Testis (tissue), 3 donors: ENCODE measurements around the gene SUSD2. TPM values are rescaled to one million over a fixed set of nuclear protein-coding genes. Genes with fewer than 3 reads are reported as not detected.

Experiments
- DNase-seq: peaks from one replicate; pipeline ENCODE4 v3.0.0-alpha.2; 2019
- H3K27ac ChIP-seq, 2 donors: fragments of 200-600 bp; sonication (generic); one replicate each; pipeline ENCODE4 v1.5.1; 2019
- H3K27me3 ChIP-seq: fragments of 200-600 bp; sonication (generic); one replicate; pipeline ENCODE4 v1.5.1; 2019
- H3K36me3 ChIP-seq: fragments of 200-600 bp; sonication (generic); one replicate; pipeline ENCODE4 v1.5.1; 2017; ENCODE audit warnings: low read depth; ENCODE audit errors: missing control alignments
- H3K4me1 ChIP-seq: fragments of 200-600 bp; sonication (generic); one replicate; pipeline ENCODE4 v1.5.1; 2019
- H3K4me3 ChIP-seq, 2 donors: fragments of 200-600 bp; sonication (generic); one replicate each; pipeline ENCODE4 v1.5.1; 2017 to 2019
- H3K9me3 ChIP-seq: fragments of 200-600 bp; sonication (generic); one replicate; pipeline ENCODE4 v1.5.1; 2017
- POLR2A ChIP-seq: fragments of 450-650 bp; IDR thresholded peaks from one replicate; pipeline ENCODE4 v1.6.1; 2017; ENCODE audit warnings: antibody characterized with exemption, mild to moderate bottlenecking, moderate library complexity
- WGBS, 2 donors: methylation state at CpG; one replicate each; pipeline ENCODE4 v1.1.5; 2018; 5-methylcytosine and 5-hydroxymethylcytosine counted together
- intact Hi-C: fragments of 100-400 bp; cut with DNase I; formaldehyde crosslinking; loops from one replicate; pipeline ENCODE4 v1.15.1; 2023; ENCODE audit warnings: low total_unique reads
- polyA plus RNA-seq: library from polyadenylated mRNA; stranded (reverse); fragments of 350-450 nt; fragmentation: Illumina TruSeq; extraction: RNeasy Lipid Tissue Mini Kit (QIAGEN cat#74804); gene quantifications from one replicate; pipeline ENCODE4 v1.2.3, GENCODE V29; 2014; ENCODE audit warnings: low read depth, low replicate concordance; ENCODE audit not compliant: insufficient read depth
- total RNA-seq, 2 donors: library from RNA; depleted of rRNA; stranded (reverse); fragments of >200 nt; gene quantifications; one replicate each; pipeline ENCODE4 v1.2.3, GENCODE V29; 2016
- TF ChIP-seq, protein P1 (sequence below), 3 experiments: fragments of 450-650 bp in 2 of 3; fragments of 200-600 bp in 1 of 3; sonication (generic) in 1 of 3; IDR thresholded peaks; one replicate each; pipeline ENCODE4 v1.5.1; 2016 to 2019; ENCODE audit warnings: antibody characterized with exemption in 3 of 3, mild to moderate bottlenecking in 2 of 3, moderate library complexity in 1 of 3

Gene SUSD2
- total and polyA plus RNA-seq, 3 donors from 2014 or later: 5.3 to 11.9 (median 5.7) TPM

DNA sequence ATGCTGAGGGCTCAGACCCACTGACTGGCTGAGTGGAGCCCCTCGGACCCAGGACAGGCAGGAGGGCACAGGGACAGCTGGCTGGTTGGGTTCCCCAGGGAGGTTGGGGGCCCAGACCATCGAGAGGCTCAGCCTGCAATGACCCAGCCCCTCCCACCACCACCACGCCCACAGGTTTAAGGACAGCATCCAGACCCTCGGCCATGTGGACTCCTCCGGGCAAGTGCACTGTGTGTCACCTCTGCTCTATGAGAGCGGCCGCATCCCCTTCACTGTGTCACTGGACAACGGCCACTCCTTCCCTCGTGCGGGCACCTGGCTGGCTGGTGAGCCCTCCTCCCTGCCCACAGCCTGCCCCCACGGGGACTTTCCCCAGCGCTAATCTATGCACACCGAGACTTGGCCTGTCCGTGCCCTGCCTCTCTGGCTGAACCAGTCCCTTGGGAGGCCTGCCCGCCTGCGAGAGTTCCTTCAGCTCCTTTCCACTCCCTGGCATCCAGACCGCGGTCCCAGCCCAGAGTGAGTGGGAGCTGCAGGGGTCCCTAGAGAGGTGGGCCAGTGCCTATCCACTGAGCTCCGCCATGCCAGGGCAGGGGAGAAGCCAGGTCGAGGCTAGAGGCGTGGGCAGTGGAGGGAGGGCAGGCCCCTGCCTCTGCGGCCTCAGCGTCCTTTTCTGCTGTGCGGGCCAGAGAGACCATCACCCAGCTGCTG is 2.2 kb downstream of the SUSD2 start:
- Histone ChIP-seq H3K36me3 (no peaks in the 10 kb centered on the region), H3K27me3 (no peaks in the 10 kb centered on the region), H3K4me3 (no peak overlapping the region), H3K27ac (no peak overlapping the region), H3K9me3 (no peaks in the 10 kb centered on the region), H3K4me1 (no peaks in the 10 kb centered on the region)
- intact Hi-C loops: no loop called here
- no peak for DNase-seq
- 79 to 85% methylated on average over 10 to 23 of the region's 24 CpGs for WGBS, 2 donors
- TF ChIP-seq POLR2A: no peak
- TF ChIP-seq, protein P1, sequence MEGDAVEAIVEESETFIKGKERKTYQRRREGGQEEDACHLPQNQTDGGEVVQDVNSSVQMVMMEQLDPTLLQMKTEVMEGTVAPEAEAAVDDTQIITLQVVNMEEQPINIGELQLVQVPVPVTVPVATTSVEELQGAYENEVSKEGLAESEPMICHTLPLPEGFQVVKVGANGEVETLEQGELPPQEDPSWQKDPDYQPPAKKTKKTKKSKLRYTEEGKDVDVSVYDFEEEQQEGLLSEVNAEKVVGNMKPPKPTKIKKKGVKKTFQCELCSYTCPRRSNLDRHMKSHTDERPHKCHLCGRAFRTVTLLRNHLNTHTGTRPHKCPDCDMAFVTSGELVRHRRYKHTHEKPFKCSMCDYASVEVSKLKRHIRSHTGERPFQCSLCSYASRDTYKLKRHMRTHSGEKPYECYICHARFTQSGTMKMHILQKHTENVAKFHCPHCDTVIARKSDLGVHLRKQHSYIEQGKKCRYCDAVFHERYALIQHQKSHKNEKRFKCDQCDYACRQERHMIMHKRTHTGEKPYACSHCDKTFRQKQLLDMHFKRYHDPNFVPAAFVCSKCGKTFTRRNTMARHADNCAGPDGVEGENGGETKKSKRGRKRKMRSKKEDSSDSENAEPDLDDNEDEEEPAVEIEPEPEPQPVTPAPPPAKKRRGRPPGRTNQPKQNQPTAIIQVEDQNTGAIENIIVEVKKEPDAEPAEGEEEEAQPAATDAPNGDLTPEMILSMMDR (IDR thresholded peaks at IDR 0.05): no peak

DNA sequence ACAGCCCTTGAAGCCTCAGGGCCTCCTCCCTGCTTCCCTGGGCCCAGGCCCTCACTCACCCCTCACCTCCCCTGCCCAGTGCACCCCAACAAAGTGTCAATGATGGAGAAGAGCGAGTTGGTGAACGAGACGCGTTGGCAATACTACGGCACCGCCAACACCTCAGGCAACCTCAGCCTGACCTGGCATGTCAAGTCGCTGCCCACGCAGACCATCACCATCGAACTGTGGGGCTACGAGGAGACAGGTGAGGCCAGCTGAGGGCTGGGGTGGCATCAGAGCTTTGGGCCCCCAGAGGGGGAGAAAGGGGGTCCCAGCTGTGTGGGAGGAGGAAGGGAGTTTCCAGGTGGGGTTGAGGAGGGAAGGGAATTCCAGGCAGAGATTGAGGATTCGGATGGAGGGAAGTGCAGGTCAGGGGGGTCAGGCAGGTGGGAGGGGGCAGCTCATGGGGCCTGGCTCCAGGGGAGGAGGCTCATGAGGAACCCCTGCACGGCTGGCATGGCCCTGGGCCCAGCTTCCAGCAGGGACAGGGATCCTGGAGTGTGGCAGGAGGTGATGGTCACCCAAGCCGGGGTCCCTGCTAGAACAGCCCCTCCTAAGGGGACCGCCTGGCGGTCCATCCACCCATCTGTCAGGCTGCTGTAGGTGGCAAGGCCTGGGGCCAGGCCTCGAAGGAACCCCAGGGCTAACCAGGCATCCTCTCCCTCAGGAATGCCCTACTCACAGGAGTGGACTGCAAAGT is 2.9 kb downstream of the SUSD2 start:
- no peak for DNase-seq
- H3K9me3 ChIP-seq: no peaks in the 10 kb centered on the region
- 86 to 97% methylated on average over 12 to 16 of the region's 16 CpGs for WGBS, 2 donors
- no peak overlapping the region for H3K27ac ChIP-seq
- no peaks in the 10 kb centered on the region for H3K27me3 ChIP-seq
- no peaks in the 10 kb centered on the region for H3K4me1 ChIP-seq
- intact Hi-C loops: no loop called here
- TF ChIP-seq, protein P1 (IDR thresholded peaks at IDR 0.05): no peak
- TF ChIP-seq POLR2A: no peak
- no peak overlapping the region for H3K4me3 ChIP-seq
- H3K36me3 ChIP-seq: no peaks in the 10 kb centered on the region

DNA sequence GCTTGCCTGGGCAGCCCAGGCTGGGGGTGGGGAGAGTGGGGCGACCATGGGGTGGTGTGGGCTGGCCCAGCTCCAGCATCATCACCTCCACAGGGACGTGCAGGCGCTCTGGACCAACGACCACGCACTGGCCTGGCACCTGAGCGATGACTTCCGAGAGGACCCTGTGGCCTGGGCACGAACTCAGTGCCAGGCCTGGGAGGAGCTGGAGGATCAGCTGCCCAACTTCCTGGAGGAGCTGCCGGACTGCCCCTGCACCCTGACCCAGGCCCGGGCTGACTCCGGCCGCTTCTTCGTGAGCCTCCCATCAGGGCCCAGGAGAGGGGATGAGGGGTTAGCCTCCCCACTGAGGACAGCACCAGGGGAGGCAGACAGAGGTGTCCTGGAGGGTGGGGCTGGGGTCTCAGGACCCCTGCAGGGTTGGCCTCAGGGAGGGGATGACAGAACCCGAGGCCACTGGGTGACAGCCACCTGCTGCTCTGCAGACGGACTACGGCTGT is 3.8 kb downstream of the SUSD2 start:
- H3K27ac ChIP-seq: no peak overlapping the region
- no peaks in the 10 kb centered on the region for H3K36me3 ChIP-seq
- 60 to 93% methylated on average over 1 to 16 of the region's 16 CpGs for WGBS, 2 donors
- H3K4me3 ChIP-seq: no peak overlapping the region
- H3K27me3 ChIP-seq: no peaks in the 10 kb centered on the region
- intact Hi-C loops: no loop called here
- H3K9me3 ChIP-seq: no peaks in the 10 kb centered on the region
- DNase-seq: no peak
- H3K4me1 ChIP-seq: peaks cover 7% of the 10 kb centered on the region
- TF ChIP-seq POLR2A: no peak
- TF ChIP-seq, protein P1 (IDR thresholded peaks at IDR 0.05): no peak

DNA sequence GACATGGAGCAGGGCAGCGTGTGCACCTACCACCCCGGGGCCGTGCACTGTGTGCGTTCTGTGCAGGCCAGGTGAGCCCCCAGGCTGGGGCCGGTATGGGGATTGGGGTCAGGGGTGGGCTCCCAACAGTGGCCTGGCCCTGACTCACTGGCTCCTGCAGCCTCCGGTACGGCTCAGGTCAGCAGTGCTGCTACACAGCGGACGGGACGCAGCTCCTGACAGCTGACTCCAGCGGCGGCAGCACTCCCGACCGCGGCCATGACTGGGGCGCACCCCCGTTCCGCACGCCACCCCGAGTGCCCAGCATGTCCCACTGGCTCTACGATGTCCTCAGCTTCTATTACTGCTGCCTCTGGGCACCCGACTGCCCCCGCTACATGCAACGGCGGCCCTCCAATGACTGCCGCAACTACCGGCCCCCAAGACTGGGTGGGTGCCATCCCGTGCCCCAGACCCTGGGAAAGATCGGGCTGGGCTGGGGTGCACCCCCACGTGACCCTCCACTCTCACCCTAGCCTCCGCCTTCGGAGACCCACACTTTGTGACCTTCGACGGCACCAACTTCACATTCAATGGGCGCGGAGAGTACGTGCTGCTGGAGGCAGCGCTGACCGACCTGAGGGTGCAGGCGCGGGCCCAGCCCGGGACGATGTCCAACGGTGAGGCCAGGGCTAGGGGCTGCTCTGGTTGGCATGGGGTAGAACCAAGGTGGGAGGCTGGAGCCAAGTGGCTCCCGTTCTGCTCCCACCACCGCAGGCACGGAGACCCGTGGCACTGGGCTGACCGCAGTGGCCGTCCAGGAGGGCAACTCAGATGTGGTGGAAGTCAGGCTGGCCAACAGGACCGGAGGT is 4.4 kb downstream of the SUSD2 start:
- TF ChIP-seq, protein P1 (IDR thresholded peaks at IDR 0.05): no peak
- TF ChIP-seq POLR2A: no peak
- Histone ChIP-seq H3K4me3 (no peak overlapping the region), H3K36me3 (no peaks in the 10 kb centered on the region), H3K9me3 (no peaks in the 10 kb centered on the region), H3K27ac (no peak overlapping the region), H3K27me3 (no peaks in the 10 kb centered on the region), H3K4me1 (peaks cover 11% of the 10 kb centered on the region)
- no peak for DNase-seq
- intact Hi-C loops: no loop called here
- WGBS, 2 donors: 93 to 95% methylated on average over 24 to 51 of the region's 51 CpGs
